AG04449 (cell line): ENCODE data around the gene TLR6.
A peak's percentile ranks its signal among the peaks of the same experiment; 100 is the strongest.

ENCODE experiments used
- CTCF ChIA-PET: fragments of 350-600 bp; formaldehyde crosslinking; extraction: SDS; loops from one replicate; lab custom pipeline; 2021; ENCODE audit warnings: antibody characterized with exemption; lab: Yijun Ruan, JAX
- POLR2A ChIA-PET: fragments of 400-600, 350-600 bp; formaldehyde crosslinking; extraction: SDS; loops from one replicate; lab custom pipeline; 2020; ENCODE audit warnings: antibody characterized with exemption, inconsistent platforms; lab: Yijun Ruan, JAX
- DNase-seq: peaks from one replicate; pipeline ENCODE4 v3.0.0-alpha.2; 2010; ENCODE audit warnings: low read depth, low spot score
- H3K4me3 ChIP-seq: 2 replicates; pipeline ENCODE4 v1.5.1; 2011; ENCODE audit warnings: low read depth, mild to moderate bottlenecking, control low read depth, low read length
- CTCF ChIP-seq: IDR thresholded peaks from one replicate; pipeline ENCODE4 v1.5.1; 2011; ENCODE audit warnings: mild to moderate bottlenecking, moderate library complexity, low read length, control low read depth, inconsistent platforms; ENCODE audit not compliant: insufficient read depth; ENCODE audit errors: missing control alignments

TLR6 gene

GRCh38 chr4:38785041-38785790 is 71.4 kb downstream of the TLR6 start:
- TF ChIP-seq CTCF, result no peak
- CTCF ChIA-PET, result interaction anchor here (1.0 to 8.5 kb wide), 5 partner anchors 14 to 46 kb away, joined by 3 to 191 read pairs (median 107); partner anchors contain the start of gene TLR1
- no peak overlapping the region for H3K4me3 ChIP-seq
- DNase-seq, result no peak
- POLR2A ChIA-PET, result no interaction called here

GRCh38 chr4:38784141-38784540 is 72.5 kb downstream of the TLR6 start:
- POLR2A ChIA-PET, result no interaction called here
- CTCF ChIA-PET, result interaction anchor here (0.9 to 8.5 kb wide), 7 partner anchors 15 to 473 kb away, joined by 3 to 191 read pairs (median 3); partner anchors contain the start of gene TLR1
- H3K4me3 ChIP-seq, result no peak overlapping the region
- no peak for TF ChIP-seq CTCF
- no peak for DNase-seq

GRCh38 chr4:38783109-38783460 is 73.5 kb downstream of the TLR6 start:
- DNase-seq, result no peak
- no peak for TF ChIP-seq CTCF
- no peak overlapping the region for H3K4me3 ChIP-seq
- ChIA-PET CTCF (interaction anchor here (0.6 to 8.5 kb wide), 31 partner anchors 14 to 721 kb away, joined by 3 to 191 read pairs (median 4); partner anchors contain the start of genes TLR1 and TLR6), POLR2A (no interaction called here)

GRCh38 chr4:38782452-38783108 is 74.0 kb downstream of the TLR6 start, which contains the start of gene TLR10:
Gene TLR10, minus strand, starts transcription at chr4:38782990. Its CDS starts 7,400 bp downstream, at chr4:38775590.
- ChIA-PET POLR2A (interaction anchor here (0.5 kb wide), 1 partner anchor 166 kb away, joined by 3 read pairs; no protein-coding TSS in a partner anchor), CTCF (interaction anchor here (0.6 to 8.5 kb wide), 35 partner anchors 14 to 1180 kb away, joined by 3 to 191 read pairs (median 4); partner anchors contain the start of genes TLR1 and TLR6)
- no peak for DNase-seq
- no peak within 1 kb of the TSS for H3K4me3 ChIP-seq
- TF ChIP-seq CTCF, result peak; percentile 47

GRCh38 chr4:38781854-38782261 is 74.8 kb downstream of the TLR6 start:
- no peak overlapping the region for H3K4me3 ChIP-seq
- TF ChIP-seq CTCF, result no peak
- DNase-seq, result no peak
- ChIA-PET CTCF (interaction anchor here (0.8 to 8.5 kb wide), 23 partner anchors 13 to 1179 kb away, joined by 3 to 191 read pairs (median 5); partner anchors contain the start of genes TLR1 and TLR6), POLR2A (interaction anchor here (0.5 kb wide), 1 partner anchor 167 kb away, joined by 3 read pairs; no protein-coding TSS in a partner anchor)
